HUES6 (cell line): ENCODE measurements around the gene PDE4D.
"Not testable (repeated sequence)": the region's sequence is repeated elsewhere in the genome, so short reads cannot be mapped to it uniquely, and the experiment has no call there.

Experiments used
- H3K27ac ChIP-seq: 2 replicates; pipeline ENCODE4 v1.7.0; 2013; ENCODE audit warnings: low read depth, mild to moderate bottlenecking, low read length, inconsistent platforms
- H3K27me3 ChIP-seq: 2 replicates; pipeline ENCODE4 v1.6.1; 2013; ENCODE audit warnings: low read length; ENCODE audit not compliant: control insufficient read depth, insufficient read depth
- H3K36me3 ChIP-seq: 2 replicates; pipeline ENCODE4 v1.6.1; 2013; ENCODE audit warnings: low read length; ENCODE audit not compliant: control insufficient read depth, insufficient read depth
- H3K4me1 ChIP-seq: 2 replicates; pipeline ENCODE4 v1.6.1; 2013; ENCODE audit warnings: low read length; ENCODE audit not compliant: control insufficient read depth, insufficient read depth
- H3K4me3 ChIP-seq: 2 replicates; pipeline ENCODE4 v1.5.1; 2013; ENCODE audit warnings: low read depth, low read length
- H3K9ac ChIP-seq: one replicate; pipeline ENCODE4 v1.6.1; 2013; ENCODE audit warnings: mild to moderate bottlenecking, low read length
- H3K9me3 ChIP-seq: 2 replicates; pipeline ENCODE4 v1.6.1; 2013; ENCODE audit warnings: low read depth, low read length; ENCODE audit not compliant: control insufficient read depth, insufficient read depth

Gene PDE4D

DNA sequence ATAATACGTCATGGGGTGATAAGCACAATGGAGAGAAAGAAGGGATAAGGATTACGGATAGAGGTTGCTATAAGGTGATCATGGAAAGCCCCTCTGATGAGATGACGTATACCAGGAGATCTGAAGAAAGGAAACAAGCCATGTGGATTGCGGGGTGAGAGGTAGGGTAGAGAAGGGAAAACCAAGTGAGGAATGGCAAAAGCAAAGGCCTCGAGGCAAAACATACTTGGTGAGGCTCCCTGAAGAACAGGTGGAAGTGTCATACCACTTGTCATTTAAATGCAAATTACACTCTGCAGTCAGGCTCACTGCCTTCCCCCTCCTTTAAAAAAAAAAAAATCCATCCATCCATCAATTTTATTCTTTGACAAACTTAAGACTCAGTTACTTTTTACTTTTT lies 889.9 kb downstream of the PDE4D start:
- H3K9ac ChIP-seq = no peak overlapping the region
- no peaks in the 10 kb centered on the region for H3K36me3 ChIP-seq
- no peak overlapping the region for H3K27ac ChIP-seq
- H3K4me1 ChIP-seq = peaks cover 44% of the 10 kb centered on the region
- H3K4me3 ChIP-seq = no peak overlapping the region
- H3K27me3 ChIP-seq = no peaks in the 10 kb centered on the region
- H3K9me3 ChIP-seq = no peaks in the 10 kb centered on the region

GRCh38 chr5:59003124-59003523 lies 890.4 kb downstream of the PDE4D start:
- Histone ChIP-seq H3K9me3 (no peaks in the 10 kb centered on the region), H3K9ac (no peak overlapping the region), H3K4me1 (peaks cover 47% of the 10 kb centered on the region), H3K36me3 (no peaks in the 10 kb centered on the region), H3K4me3 (no peak overlapping the region), H3K27me3 (no peaks in the 10 kb centered on the region), H3K27ac (no peak overlapping the region)

DNA sequence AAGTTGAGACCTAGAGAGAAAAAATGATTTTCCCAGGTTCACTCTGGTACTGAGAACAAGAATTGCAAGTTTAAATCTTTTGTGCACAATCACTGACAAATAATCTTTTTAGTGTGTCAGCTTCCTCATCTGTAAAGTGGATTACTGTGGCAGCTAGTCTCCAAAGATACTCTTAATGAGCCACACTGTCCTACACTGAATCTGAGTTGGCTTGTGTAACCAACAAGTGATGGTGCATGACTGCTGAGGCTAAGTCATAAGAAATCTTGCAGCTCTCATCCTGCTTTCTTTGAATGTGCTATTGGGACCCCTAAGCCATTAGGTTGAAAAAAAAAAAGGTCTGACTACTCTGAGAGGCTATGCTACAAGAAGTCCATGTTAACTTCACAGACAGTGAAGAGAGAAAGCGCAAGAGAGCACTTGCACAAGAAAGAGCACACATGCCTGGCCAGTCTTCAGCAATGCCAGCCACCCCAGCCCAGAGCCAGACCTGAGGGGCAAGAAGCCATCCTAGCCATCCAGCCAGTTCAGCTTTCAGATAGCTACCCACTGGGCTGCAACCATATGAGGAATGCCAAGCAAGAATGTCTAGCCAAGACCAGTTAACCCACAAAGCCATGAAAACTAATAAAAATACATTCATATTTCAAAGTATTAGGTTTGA lies 891.2 kb downstream of the PDE4D start:
- Histone ChIP-seq H3K27ac (no peak overlapping the region), H3K36me3 (no peaks in the 10 kb centered on the region), H3K4me1 (peaks cover 50% of the 10 kb centered on the region), H3K4me3 (no peak overlapping the region), H3K27me3 (no peaks in the 10 kb centered on the region), H3K9ac (no peak overlapping the region), H3K9me3 (no peaks in the 10 kb centered on the region)

GRCh38 chr5:59001716-59002115 lies 891.8 kb downstream of the PDE4D start:
- H3K9ac ChIP-seq = no peak overlapping the region
- no peak overlapping the region for H3K27ac ChIP-seq
- H3K4me1 ChIP-seq = peaks cover 50% of the 10 kb centered on the region
- H3K9me3 ChIP-seq = no peaks in the 10 kb centered on the region
- no peak overlapping the region for H3K4me3 ChIP-seq
- H3K36me3 ChIP-seq = no peaks in the 10 kb centered on the region
- no peaks in the 10 kb centered on the region for H3K27me3 ChIP-seq

DNA sequence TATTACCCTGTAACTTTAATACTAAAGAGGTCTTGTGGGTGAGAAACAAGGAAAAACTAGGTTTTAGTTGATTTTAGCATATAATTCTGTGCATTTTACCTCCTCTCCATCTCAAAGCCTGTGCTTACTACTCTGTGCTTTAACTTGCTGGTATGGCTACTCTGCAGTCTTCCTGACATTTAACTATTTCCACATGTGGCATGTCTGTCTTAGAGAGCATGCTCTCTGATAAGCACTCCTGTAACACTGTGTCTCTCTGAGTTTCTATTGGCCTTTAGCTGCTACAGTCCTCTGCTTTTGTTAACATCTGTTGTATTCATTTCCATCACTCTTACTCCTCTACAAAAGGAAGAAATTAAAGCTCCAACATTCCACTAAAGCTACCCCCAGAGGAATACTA lies 892.4 kb downstream of the PDE4D start:
- H3K4me1 ChIP-seq = peaks cover 50% of the 10 kb centered on the region

GRCh38 chr5:59000211-59000610 lies 893.3 kb downstream of the PDE4D start:
- Histone ChIP-seq H3K4me3 (no peak overlapping the region), H3K36me3 (no peaks in the 10 kb centered on the region), H3K27me3 (no peaks in the 10 kb centered on the region), H3K27ac (peak overlapping the region; percentile 72; the same call in 1 of the 2 replicates), H3K4me1 (peaks cover 50% of the 10 kb centered on the region), H3K9ac (no peak overlapping the region), H3K9me3 (no peaks in the 10 kb centered on the region)

More for the DNA sequence above, 892.4 kb downstream of the PDE4D start:
- Histone ChIP-seq H3K4me3 (no peak overlapping the region), H3K27ac (no peak overlapping the region), H3K9ac (no peak overlapping the region), H3K36me3 (no peaks in the 10 kb centered on the region), H3K9me3 (no peaks in the 10 kb centered on the region), H3K27me3 (no peaks in the 10 kb centered on the region)

GRCh38 chr5:58999804-59000203 lies 893.7 kb downstream of the PDE4D start:
- Histone ChIP-seq H3K9ac (no peak overlapping the region), H3K4me3 (no peak overlapping the region; the same call in 1 of the 2 replicates), H3K9me3 (no peaks in the 10 kb centered on the region), H3K36me3 (no peaks in the 10 kb centered on the region), H3K27ac (peak overlapping the region; percentile 72; the same call in 1 of the 2 replicates), H3K4me1 (peaks cover 52% of the 10 kb centered on the region), H3K27me3 (no peaks in the 10 kb centered on the region)

- no peaks in the 10 kb centered on the region for H3K9me3 ChIP-seq
- H3K9ac ChIP-seq = no peak overlapping the region
- H3K4me3 ChIP-seq = peak overlapping the region; percentile 4; the same call in 1 of the 2 replicates
- no peaks in the 10 kb centered on the region for H3K27me3 ChIP-seq
- H3K36me3 ChIP-seq = no peaks in the 10 kb centered on the region
- no peak overlapping the region for H3K27ac ChIP-seq
- H3K4me1 ChIP-seq = peaks cover 48% of the 10 kb centered on the region
Observed at GRCh38 chr5:58998544-58998943, 895.0 kb downstream of the PDE4D start.

DNA sequence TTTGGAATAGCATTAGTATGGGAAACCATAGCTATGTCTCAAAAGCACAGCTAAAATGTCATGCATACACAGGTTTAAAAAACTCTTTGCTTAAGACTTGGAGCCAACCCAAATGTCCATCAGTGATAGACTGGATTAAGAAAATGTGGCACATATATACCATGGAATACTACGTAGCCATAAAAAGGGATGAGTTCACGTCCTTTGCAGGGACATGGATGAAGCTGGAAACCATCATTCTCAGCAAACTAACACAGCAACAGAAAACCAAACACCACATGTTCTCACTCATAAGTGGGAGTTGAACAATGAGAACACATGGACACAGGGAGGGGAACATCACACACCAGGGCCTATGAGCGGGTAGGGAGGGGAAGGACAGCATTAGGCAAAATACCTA lies 897.7 kb downstream of the PDE4D start:
- peaks cover 26% of the 10 kb centered on the region for H3K4me1 ChIP-seq
- not testable (repeated sequence) for H3K27ac ChIP-seq, H3K4me3 ChIP-seq, H3K36me3 ChIP-seq, H3K9ac ChIP-seq, H3K9me3 ChIP-seq, H3K27me3 ChIP-seq

DNA sequence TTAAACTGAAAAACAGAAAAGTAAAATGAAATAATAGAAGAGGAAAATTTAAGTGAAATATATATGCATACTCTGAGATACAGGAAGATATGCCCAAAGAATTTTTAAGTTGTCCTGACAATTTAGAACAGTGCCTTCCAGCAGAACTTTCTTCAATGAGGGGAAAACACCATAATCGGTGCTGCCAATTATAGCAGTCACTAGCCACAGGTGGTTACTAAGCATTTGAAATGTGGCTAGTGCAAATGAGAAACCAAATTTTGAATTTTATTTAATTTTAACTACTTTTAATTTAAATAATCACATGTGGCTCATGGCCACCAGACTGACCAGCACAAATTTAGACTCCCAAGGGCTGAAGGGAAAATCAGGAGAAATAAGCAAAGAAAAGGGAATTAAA lies 900.1 kb downstream of the PDE4D start:
- Histone ChIP-seq H3K9me3 (no peaks in the 10 kb centered on the region), H3K4me1 (peaks cover 17% of the 10 kb centered on the region), H3K9ac (no peak overlapping the region), H3K27me3 (no peaks in the 10 kb centered on the region), H3K36me3 (no peaks in the 10 kb centered on the region), H3K27ac (no peak overlapping the region), H3K4me3 (no peak overlapping the region)

DNA sequence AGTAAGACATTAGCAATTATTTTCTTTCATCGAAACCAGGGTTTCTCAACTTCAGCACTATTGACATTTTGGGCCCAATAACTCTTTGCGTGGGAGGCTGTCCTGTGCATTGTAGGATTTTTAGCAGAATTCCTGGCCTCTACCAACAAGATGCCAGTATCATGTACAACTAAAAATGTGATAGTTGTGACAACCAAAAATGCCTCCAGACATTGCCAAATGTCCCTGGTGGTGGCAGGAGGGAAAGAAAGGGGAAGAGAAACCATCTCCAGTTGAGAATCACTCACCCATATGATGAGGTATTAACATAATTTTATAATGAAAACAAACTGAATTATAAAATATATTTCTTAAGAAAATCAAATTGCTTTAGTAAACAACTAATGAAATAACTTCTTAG lies 904.6 kb downstream of the PDE4D start:
- Histone ChIP-seq H3K36me3 (no peaks in the 10 kb centered on the region), H3K27ac (no peak overlapping the region), H3K9ac (no peak overlapping the region), H3K27me3 (no peaks in the 10 kb centered on the region), H3K4me1 (peaks cover 7% of the 10 kb centered on the region), H3K4me3 (no peak overlapping the region), H3K9me3 (no peaks in the 10 kb centered on the region)
